Thyroid gland (tissue), 4 donors: ENCODE results near the gene NAALADL2.
"Not testable (repeated sequence)": the region's sequence is repeated elsewhere in the genome, so short reads cannot be mapped to it uniquely, and the experiment has no call there.

Source experiments
- POLR2A ChIP-seq, 2 donors: fragments of 450-650 bp; IDR thresholded peaks; one replicate each; pipeline ENCODE4 v1.6.1; 2017; ENCODE audit warnings: antibody characterized with exemption in 2 of 2, mild to moderate bottlenecking in 2 of 2, moderate library complexity in 1 of 2
- TF ChIP-seq, protein P1 (sequence below), 6 experiments: fragments of 200-600 bp in 3 of 6; fragments of 450-650 bp in 3 of 6; sonication (generic) in 3 of 6; IDR thresholded peaks; one replicate each; pipeline ENCODE4 v1.5.1; 2016 to 2019; ENCODE audit warnings: antibody characterized with exemption in 6 of 6, mild to moderate bottlenecking in 2 of 6, inconsistent platforms in 1 of 6, moderate library complexity in 1 of 6

DNA sequence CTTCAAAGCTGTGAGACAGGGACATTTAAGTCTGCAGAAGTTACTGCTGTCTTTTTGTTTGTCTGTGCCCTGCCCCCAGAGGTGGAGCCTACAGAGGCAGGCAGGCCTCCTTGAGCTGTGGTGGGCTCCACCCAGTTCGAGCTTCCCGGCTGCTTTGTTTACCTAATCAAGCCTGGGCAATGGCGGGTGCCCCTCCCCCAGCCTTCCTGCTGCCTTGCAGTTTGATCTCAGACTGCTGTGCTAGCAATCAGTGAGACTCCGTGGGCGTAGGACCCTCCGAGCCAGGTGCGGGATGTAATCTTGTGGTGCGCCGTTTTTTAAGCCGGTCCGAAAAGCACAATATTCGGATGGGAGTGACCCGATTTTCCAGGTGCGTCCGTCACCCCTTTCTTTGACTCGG, 928.0 kb downstream of the NAALADL2 start:
- not testable (repeated sequence) for TF ChIP-seq POLR2A (IDR thresholded peaks at IDR 0.05)
- TF ChIP-seq, protein P1, sequence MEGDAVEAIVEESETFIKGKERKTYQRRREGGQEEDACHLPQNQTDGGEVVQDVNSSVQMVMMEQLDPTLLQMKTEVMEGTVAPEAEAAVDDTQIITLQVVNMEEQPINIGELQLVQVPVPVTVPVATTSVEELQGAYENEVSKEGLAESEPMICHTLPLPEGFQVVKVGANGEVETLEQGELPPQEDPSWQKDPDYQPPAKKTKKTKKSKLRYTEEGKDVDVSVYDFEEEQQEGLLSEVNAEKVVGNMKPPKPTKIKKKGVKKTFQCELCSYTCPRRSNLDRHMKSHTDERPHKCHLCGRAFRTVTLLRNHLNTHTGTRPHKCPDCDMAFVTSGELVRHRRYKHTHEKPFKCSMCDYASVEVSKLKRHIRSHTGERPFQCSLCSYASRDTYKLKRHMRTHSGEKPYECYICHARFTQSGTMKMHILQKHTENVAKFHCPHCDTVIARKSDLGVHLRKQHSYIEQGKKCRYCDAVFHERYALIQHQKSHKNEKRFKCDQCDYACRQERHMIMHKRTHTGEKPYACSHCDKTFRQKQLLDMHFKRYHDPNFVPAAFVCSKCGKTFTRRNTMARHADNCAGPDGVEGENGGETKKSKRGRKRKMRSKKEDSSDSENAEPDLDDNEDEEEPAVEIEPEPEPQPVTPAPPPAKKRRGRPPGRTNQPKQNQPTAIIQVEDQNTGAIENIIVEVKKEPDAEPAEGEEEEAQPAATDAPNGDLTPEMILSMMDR (IDR thresholded peaks at IDR 0.05), result not testable (repeated sequence)
